HepG2 (cell line): ENCODE data around the gene WHAMM. TPM values are rescaled to one million over a fixed set of nuclear protein-coding genes. Genes with fewer than 3 reads are reported as not detected.

ENCODE experiments used
- FOXM1 ChIP-seq: sonication (generic); formaldehyde crosslinking; IDR thresholded peaks from 2 replicates; pipeline ENCODE4 v1.5.0; 2020; ENCODE audit warnings: missing genetic modification reagents
- HDAC2 ChIP-seq: sonication (generic); formaldehyde crosslinking; IDR thresholded peaks from 2 replicates; pipeline ENCODE4 v1.4.0; 2020; ENCODE audit warnings: missing genetic modification reagents
- HNF4G ChIP-seq, 2 experiments: sonication (generic) in 1 of 2; formaldehyde crosslinking in 1 of 2; IDR thresholded peaks; 2 replicates each; pipeline versions ENCODE4 v1.4.0 to v1.6.1; 2011 to 2020; ENCODE audit warnings: borderline replicate concordance in 2 of 2, low read depth in 2 of 2, mild to moderate bottlenecking in 2 of 2, low read length in 1 of 2, missing genetic modification reagents in 1 of 2, moderate library complexity in 1 of 2
- HNRNPLL ChIP-seq: fragments of 200-400 bp; formaldehyde crosslinking; IDR thresholded peaks from 2 replicates; pipeline ENCODE4 v1.6.1; 2017; ENCODE audit warnings: mild to moderate bottlenecking, low read depth, low read length; ENCODE audit not compliant: poor library complexity, severe bottlenecking
- RFXAP ChIP-seq: sonication (generic); formaldehyde crosslinking; IDR thresholded peaks from 2 replicates; pipeline ENCODE4 v1.4.0; 2020; ENCODE audit warnings: missing genetic modification reagents, borderline replicate concordance
- SSRP1 ChIP-seq: IDR thresholded peaks from 2 replicates; pipeline ENCODE4 v1.6.1; 2016; ENCODE audit warnings: control low read depth
- TMF1 ChIP-seq: sonication (generic); formaldehyde crosslinking; IDR thresholded peaks from 2 replicates; pipeline ENCODE4 v1.8.1; 2022; ENCODE audit warnings: low read depth, missing genetic modification reagents
- ZFYVE20 ChIP-seq: sonication (generic); formaldehyde crosslinking; IDR thresholded peaks from 2 replicates; pipeline ENCODE4 v1.8.0; 2023; ENCODE audit warnings: low read depth, mild to moderate bottlenecking, moderate library complexity, missing genetic modification reagents, borderline replicate concordance
- ZMYM4 ChIP-seq: sonication (generic); formaldehyde crosslinking; IDR thresholded peaks from 2 replicates; pipeline ENCODE4 v1.8.1; 2023; ENCODE audit warnings: mild to moderate bottlenecking, missing genetic modification reagents
- ZNF234 ChIP-seq: sonication (generic); formaldehyde crosslinking; conservative IDR thresholded peaks from 2 replicates; pipeline ENCODE4 v1.5.1; 2020; ENCODE audit warnings: mild to moderate bottlenecking, missing genetic modification reagents
- polyA plus RNA-seq, 8 experiments: library from polyadenylated mRNA; depleted of rRNA in 3 of 8; stranded (reverse) in 7 of 8; unstranded in 1 of 8; fragments of >200 nt; fragmentation: Illumina TruSeq in 4 of 8; extraction: Trizol in 4 of 8; gene quantifications; 2 replicates each; pipeline versions ENCODE4 v1.2.1 to v1.2.3, GENCODE V29; 2011 to 2016; ENCODE audit warnings: low read depth in 4 of 8, missing spikeins in 1 of 8, mixed read lengths in 1 of 8; ENCODE audit not compliant: insufficient read depth in 1 of 8
- total RNA-seq, 5 experiments: library from RNA; depleted of rRNA; stranded (reverse); fragments of >200 nt; fragmentation: Illumina TruSeq; extraction: Trizol; gene quantifications; 2 replicates each; pipeline ENCODE4 v1.2.3, GENCODE V29; 2016; ENCODE audit warnings: low read depth in 1 of 5
- TF ChIP-seq, protein P1 (sequence below): sonication (generic); formaldehyde crosslinking; IDR thresholded peaks from 2 replicates; pipeline ENCODE4 v1.4.0; 2020; ENCODE audit warnings: mild to moderate bottlenecking, missing genetic modification reagents
- TF ChIP-seq, protein P2 (sequence below): sonication (generic); formaldehyde crosslinking; IDR thresholded peaks from 2 replicates; pipeline ENCODE4 v1.8.1; 2023; ENCODE audit warnings: missing genetic modification reagents, inconsistent platforms, borderline replicate concordance

The WHAMM gene
- total and polyA plus RNA-seq, 2 of the 13 experiments (the other 11 are each of a cell fraction or from before 2014, with no cell fraction given) = 2.9 to 3.0 TPM

DNA sequence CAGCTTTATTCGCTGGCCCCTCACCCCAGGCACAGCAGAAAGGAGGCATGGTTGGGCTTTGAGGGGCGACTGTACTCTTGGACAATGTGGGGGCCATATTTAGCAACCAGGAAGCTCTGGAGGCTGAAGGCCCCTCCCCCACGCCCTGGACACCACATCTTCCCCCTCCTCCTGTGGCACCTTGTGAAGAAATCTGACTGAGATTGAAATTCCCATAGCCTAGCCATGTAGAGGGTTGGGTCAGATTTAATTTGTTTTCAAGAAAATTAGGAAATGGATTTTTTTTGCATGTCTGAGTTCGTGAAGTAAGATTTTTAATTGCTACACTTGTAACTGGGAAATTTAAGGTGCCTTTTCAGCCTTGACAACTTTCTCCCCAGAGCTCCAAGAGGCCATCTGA, 28.1 kb upstream of the WHAMM start (continued):
- TF ChIP-seq ZNF234 (CRISPR knock-in tag) (no peak), FOXM1 (CRISPR knock-in tag) (no peak), HDAC2 (no peak), ZMYM4 (CRISPR knock-in tag) (no peak), HNRNPLL (no peak), ZFYVE20 (no peak), RFXAP (CRISPR knock-in tag) (no peak), HNF4G (IDR thresholded peaks at IDR 0.05; ENCODE audit: borderline replicate concordance, low read depth, low read length) (no peak), HNF4G (CRISPR knock-in tag; IDR thresholded peaks at IDR 0.05; ENCODE audit: borderline replicate concordance, low read depth) (no peak), SSRP1 (CRISPR knock-in tag) (no peak), TMF1 (CRISPR knock-in tag) (no peak)
- TF ChIP-seq, protein P1, sequence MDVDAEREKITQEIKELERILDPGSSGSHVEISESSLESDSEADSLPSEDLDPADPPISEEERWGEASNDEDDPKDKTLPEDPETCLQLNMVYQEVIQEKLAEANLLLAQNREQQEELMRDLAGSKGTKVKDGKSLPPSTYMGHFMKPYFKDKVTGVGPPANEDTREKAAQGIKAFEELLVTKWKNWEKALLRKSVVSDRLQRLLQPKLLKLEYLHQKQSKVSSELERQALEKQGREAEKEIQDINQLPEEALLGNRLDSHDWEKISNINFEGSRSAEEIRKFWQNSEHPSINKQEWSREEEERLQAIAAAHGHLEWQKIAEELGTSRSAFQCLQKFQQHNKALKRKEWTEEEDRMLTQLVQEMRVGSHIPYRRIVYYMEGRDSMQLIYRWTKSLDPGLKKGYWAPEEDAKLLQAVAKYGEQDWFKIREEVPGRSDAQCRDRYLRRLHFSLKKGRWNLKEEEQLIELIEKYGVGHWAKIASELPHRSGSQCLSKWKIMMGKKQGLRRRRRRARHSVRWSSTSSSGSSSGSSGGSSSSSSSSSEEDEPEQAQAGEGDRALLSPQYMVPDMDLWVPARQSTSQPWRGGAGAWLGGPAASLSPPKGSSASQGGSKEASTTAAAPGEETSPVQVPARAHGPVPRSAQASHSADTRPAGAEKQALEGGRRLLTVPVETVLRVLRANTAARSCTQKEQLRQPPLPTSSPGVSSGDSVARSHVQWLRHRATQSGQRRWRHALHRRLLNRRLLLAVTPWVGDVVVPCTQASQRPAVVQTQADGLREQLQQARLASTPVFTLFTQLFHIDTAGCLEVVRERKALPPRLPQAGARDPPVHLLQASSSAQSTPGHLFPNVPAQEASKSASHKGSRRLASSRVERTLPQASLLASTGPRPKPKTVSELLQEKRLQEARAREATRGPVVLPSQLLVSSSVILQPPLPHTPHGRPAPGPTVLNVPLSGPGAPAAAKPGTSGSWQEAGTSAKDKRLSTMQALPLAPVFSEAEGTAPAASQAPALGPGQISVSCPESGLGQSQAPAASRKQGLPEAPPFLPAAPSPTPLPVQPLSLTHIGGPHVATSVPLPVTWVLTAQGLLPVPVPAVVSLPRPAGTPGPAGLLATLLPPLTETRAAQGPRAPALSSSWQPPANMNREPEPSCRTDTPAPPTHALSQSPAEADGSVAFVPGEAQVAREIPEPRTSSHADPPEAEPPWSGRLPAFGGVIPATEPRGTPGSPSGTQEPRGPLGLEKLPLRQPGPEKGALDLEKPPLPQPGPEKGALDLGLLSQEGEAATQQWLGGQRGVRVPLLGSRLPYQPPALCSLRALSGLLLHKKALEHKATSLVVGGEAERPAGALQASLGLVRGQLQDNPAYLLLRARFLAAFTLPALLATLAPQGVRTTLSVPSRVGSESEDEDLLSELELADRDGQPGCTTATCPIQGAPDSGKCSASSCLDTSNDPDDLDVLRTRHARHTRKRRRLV (CRISPR knock-in tag) = no peak
- TF ChIP-seq, protein P2, sequence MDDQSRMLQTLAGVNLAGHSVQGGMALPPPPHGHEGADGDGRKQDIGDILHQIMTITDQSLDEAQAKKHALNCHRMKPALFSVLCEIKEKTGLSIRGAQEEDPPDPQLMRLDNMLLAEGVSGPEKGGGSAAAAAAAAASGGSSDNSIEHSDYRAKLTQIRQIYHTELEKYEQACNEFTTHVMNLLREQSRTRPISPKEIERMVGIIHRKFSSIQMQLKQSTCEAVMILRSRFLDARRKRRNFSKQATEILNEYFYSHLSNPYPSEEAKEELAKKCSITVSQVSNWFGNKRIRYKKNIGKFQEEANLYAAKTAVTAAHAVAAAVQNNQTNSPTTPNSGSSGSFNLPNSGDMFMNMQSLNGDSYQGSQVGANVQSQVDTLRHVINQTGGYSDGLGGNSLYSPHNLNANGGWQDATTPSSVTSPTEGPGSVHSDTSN = no peak
